ENCODE data around the gene SACM1L. TPM values are rescaled to one million over a fixed set of nuclear protein-coding genes. Genes with fewer than 3 reads are reported as not detected.
A peak's percentile ranks its signal among the peaks of the same experiment; 100 is the strongest.

The SACM1L gene
- total RNA-seq, 1 experiment from 2014 or later = 61.8 TPM

DNA sequence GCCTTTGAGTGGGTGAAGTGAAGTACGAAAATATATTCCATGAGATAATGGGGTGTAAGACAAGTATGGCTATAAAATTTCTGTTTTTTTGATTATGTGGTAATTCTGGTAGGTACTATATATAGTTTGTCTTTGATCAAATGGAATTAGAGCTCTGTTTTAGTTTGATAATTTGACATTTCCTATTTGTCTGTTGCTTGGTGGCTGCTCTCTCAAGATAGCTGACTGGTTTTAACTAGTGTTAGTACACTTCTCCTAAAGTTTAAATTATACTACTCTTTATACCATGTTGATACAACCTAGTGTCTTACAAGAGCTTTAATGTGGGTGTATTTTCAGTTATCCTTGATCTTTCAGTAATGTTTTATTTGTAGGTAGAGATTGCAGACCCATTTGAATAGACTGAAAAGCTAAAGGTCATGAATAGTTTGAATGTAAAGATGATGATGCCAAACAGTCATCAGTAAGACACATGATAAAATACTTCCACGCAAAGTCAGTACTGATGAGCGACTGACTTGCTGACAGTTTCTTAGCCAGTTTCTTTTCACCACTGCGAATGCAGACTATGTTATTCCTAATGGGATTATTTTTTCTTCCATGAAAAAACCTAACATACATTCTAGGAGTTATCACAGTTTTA, 15.2 kb downstream of the SACM1L start:
- H3K4me3 ChIP-seq (ENCODE audit: low read length) = no peak overlapping the region
- H3K4me1 ChIP-seq (ENCODE audit: low read length) = peaks cover 32% of the 10 kb centered on the region
- peaks cover 82% of the 10 kb centered on the region for H3K79me2 ChIP-seq (ENCODE audit: low read length)
- DNase-seq = no peak
- H3K27ac ChIP-seq (ENCODE audit: low read length) = 0 out of 2 replicates have a peak overlapping the region, but pooled peaks have one; percentile 4
- H3K9me3 ChIP-seq (ENCODE audit: low read length) = no peaks in the 10 kb centered on the region
- no peak overlapping the region for H2AFZ ChIP-seq (ENCODE audit: low read length)
- H3K36me3 ChIP-seq (ENCODE audit: insufficient read depth, low read length) = peaks cover 48% of the 10 kb centered on the region
- H3K9me2 ChIP-seq (replicated peaks; ENCODE audit: insufficient read depth, low read length) = no peaks in the 10 kb centered on the region
- no peak overlapping the region for H3K9ac ChIP-seq (ENCODE audit: low read length)
- no peaks in the 10 kb centered on the region for H3K27me3 ChIP-seq (ENCODE audit: low read length)
- no peak overlapping the region for H3K4me2 ChIP-seq (ENCODE audit: low read depth, low read length, poor library complexity, severe bottlenecking)
- H4K20me1 ChIP-seq (ENCODE audit: insufficient read depth, low read depth, low read length) = no peaks in the 10 kb centered on the region

DNA sequence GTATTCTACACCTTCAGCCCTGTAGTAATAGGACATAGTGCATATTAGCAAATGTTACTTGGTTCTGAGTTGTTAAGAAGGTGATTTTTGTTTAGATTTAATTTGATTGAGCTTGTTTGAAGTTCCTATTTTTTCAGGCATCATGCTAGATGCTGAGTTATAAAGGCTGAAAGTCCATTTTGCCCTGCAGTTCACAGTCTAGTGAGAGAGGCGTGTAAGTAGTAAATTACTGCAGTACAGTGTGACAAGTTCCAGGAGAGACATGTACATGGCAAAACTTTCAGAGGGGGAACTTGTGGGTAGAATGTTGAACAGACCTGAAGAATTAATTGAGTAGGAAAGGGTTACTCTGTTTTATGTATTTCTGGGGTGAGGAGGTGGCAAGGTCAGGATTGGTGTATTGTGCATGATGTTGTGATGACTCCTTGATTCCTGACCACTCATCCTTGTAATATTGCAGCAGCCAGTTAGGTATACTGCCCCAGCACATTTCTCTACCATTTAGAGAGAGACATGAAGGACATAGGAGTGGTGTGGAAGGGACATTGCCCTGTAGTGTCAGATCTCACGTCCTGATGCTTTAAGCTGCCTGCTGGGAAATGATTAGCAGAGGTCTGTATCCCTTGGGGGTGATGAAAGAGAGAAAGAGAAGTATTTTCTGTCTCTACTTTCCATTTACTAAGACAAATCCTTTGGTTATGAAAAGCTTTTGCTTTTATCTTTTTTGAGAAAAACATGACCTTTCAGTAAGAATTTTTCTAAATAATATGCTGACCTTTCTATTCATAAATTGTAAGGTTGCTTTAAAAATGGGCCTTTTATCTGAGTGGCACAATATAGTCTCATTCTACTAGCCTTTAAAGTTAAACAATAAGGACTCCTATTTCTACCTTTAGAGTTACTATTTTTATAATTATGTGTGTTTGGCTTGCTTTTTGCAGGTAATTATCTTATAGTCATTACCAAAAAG, 16.9 kb downstream of the SACM1L start:
- peaks cover 48% of the 10 kb centered on the region for H3K36me3 ChIP-seq (ENCODE audit: insufficient read depth, low read length)

DNA sequence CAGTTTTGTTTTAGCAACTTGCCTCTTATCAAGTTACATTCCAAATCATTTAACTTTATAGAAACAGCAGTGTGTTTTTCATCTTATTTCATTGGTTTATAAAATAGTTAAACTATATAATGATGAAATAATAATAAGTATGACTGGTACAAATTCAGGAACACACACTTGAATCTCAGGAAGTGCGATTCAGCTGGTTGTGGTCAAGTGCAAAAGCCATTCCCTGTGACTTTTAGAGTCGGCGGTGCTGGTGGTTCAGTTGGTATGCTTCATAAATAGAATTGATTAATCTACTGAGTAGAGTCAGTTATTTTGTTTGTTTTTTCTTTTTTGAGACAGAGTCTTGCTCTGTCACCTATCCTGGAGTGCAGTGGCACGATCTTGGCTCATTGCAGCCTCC, 22.7 kb downstream of the SACM1L start:
- DNase-seq = no peak
- Histone ChIP-seq H3K9ac (ENCODE audit: low read length) (no peak overlapping the region), H3K4me1 (ENCODE audit: low read length) (no peaks in the 10 kb centered on the region), H3K9me2 (replicated peaks; ENCODE audit: insufficient read depth, low read length) (no peaks in the 10 kb centered on the region), H3K9me3 (ENCODE audit: low read length) (no peaks in the 10 kb centered on the region), H3K36me3 (ENCODE audit: insufficient read depth, low read length) (peaks cover 62% of the 10 kb centered on the region), H3K27me3 (ENCODE audit: low read length) (no peaks in the 10 kb centered on the region), H3K4me2 (ENCODE audit: low read depth, low read length, poor library complexity, severe bottlenecking) (no peak overlapping the region), H2AFZ (ENCODE audit: low read length) (no peak overlapping the region), H3K27ac (ENCODE audit: low read length) (no peak overlapping the region), H4K20me1 (ENCODE audit: insufficient read depth, low read depth, low read length) (no peaks in the 10 kb centered on the region), H3K79me2 (ENCODE audit: low read length) (peaks cover 37% of the 10 kb centered on the region), H3K4me3 (ENCODE audit: low read length) (no peak overlapping the region)

More for the DNA sequence above, 16.9 kb downstream of the SACM1L start:
- H3K9ac ChIP-seq (ENCODE audit: low read length) = 0 out of 2 replicates have a peak overlapping the region, but pooled peaks have one; percentile 10
- H3K4me3 ChIP-seq (ENCODE audit: low read length) = no peak overlapping the region
- no peak overlapping the region for H2AFZ ChIP-seq (ENCODE audit: low read length)
- H3K79me2 ChIP-seq (ENCODE audit: low read length) = peaks cover 73% of the 10 kb centered on the region
- H3K4me2 ChIP-seq (ENCODE audit: low read depth, low read length, poor library complexity, severe bottlenecking) = peak overlapping the region; percentile 9
- H3K4me1 ChIP-seq (ENCODE audit: low read length) = peaks cover 32% of the 10 kb centered on the region
- peak; percentile 43 for DNase-seq
- no peaks in the 10 kb centered on the region for H3K27me3 ChIP-seq (ENCODE audit: low read length)
- peak overlapping the region; percentile 26 for H3K27ac ChIP-seq (ENCODE audit: low read length)
- H4K20me1 ChIP-seq (ENCODE audit: insufficient read depth, low read depth, low read length) = no peaks in the 10 kb centered on the region
- H3K9me3 ChIP-seq (ENCODE audit: low read length) = no peaks in the 10 kb centered on the region
- no peaks in the 10 kb centered on the region for H3K9me2 ChIP-seq (replicated peaks; ENCODE audit: insufficient read depth, low read length)

DNA sequence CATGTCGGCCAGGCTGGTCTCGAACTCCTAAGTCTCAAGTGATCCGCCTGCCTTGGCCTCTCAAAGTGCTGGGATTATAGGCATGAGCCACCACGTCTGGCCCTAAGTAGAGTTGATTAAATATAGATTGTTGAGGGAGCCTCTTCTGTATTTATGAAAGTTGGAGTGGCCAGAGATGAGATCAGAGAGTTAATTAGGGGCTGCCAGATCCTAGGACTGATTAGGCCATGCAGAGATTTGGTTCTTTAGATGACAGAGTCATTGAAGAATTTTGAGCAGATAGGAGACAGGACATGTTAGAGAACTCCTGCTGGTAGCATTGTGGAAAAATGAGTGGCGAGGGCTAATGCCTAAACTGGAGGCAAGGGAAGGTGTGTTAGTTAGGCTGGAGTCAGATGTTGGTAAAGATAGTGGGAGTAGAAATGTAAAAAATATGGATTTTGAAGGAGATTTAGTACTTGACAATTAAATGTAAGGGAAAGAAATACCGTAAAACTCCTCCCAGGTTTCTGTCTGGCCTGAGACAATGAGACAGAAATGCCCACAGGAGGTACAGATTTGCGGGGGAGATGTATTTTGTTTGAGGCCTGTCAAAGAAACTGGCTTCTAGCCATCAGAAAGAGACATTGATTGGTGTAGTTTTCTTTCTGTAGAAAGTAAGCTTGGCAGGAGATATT, 23.4 kb downstream of the SACM1L start:
- Histone ChIP-seq H3K4me1 (ENCODE audit: low read length) (no peaks in the 10 kb centered on the region), H3K27ac (ENCODE audit: low read length) (no peak overlapping the region), H2AFZ (ENCODE audit: low read length) (no peak overlapping the region), H3K79me2 (ENCODE audit: low read length) (peaks cover 36% of the 10 kb centered on the region), H3K4me2 (ENCODE audit: low read depth, low read length, poor library complexity, severe bottlenecking) (no peak overlapping the region), H3K36me3 (ENCODE audit: insufficient read depth, low read length) (peaks cover 60% of the 10 kb centered on the region; the same call in 1 of the 2 replicates), H3K9me2 (replicated peaks; ENCODE audit: insufficient read depth, low read length) (no peaks in the 10 kb centered on the region), H3K27me3 (ENCODE audit: low read length) (no peaks in the 10 kb centered on the region), H4K20me1 (ENCODE audit: insufficient read depth, low read depth, low read length) (no peaks in the 10 kb centered on the region), H3K9me3 (ENCODE audit: low read length) (no peaks in the 10 kb centered on the region), H3K9ac (ENCODE audit: low read length) (no peak overlapping the region), H3K4me3 (ENCODE audit: low read length) (no peak overlapping the region)
- DNase-seq = no peak

DNA sequence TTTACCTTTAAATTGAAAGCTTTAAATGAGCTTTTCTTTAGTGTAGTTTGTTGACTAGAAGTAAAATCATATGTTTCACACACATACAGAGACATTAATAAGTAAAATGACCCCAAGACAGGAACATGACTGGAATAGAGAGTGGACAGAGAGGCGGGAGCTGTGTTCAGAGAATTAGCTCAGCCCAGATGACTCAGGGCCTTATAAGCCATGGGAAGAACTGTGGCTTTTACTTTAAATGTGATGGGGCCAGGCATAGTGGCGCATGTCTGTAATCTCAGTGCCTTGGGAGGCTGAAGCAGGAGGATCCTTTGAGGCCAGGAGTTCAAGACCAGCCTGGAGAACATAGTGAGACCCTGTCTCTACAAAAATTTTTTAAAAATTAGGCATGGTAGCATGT, 26.7 kb downstream of the SACM1L start:
- H3K4me3 ChIP-seq (ENCODE audit: low read length) = no peak overlapping the region
- no peak for DNase-seq
- no peaks in the 10 kb centered on the region for H4K20me1 ChIP-seq (ENCODE audit: insufficient read depth, low read depth, low read length)
- H3K9me3 ChIP-seq (ENCODE audit: low read length) = no peaks in the 10 kb centered on the region
- no peak overlapping the region for H3K4me2 ChIP-seq (ENCODE audit: low read depth, low read length, poor library complexity, severe bottlenecking)
- no peak overlapping the region for H2AFZ ChIP-seq (ENCODE audit: low read length)
- H3K27ac ChIP-seq (ENCODE audit: low read length) = no peak overlapping the region
- H3K9me2 ChIP-seq (replicated peaks; ENCODE audit: insufficient read depth, low read length) = no peaks in the 10 kb centered on the region
- no peaks in the 10 kb centered on the region for H3K27me3 ChIP-seq (ENCODE audit: low read length)
- H3K4me1 ChIP-seq (ENCODE audit: low read length) = no peaks in the 10 kb centered on the region
- H3K79me2 ChIP-seq (ENCODE audit: low read length) = peaks cover 26% of the 10 kb centered on the region
- H3K9ac ChIP-seq (ENCODE audit: low read length) = no peak overlapping the region
- H3K36me3 ChIP-seq (ENCODE audit: insufficient read depth, low read length) = peaks cover 57% of the 10 kb centered on the region; the same call in 1 of the 2 replicates

DNA sequence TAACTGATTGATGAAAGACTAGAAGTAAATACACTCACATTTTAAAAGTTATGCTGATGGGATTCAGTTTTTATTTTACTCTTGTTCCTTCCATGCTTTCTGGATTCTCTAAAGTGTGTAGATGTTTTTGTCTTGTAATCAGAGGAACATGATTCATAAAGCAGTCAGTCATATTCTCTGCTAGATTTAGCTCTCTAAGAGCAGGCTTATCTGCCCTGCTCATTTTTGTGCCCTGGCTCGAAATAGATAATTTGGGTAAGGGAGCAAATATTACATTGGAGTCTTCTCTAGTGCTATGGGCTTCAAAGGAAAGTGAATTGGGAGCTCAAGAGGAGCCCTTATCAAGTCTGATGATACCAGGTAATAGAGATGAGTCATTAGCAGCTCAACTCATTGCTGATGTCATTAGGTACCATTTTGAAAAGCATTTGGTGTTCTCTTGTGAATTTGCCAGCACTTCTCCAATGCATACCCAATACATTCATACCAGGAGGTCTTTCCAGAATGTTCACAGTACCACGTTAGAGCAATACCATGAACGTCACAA, 27.7 kb downstream of the SACM1L start:
- H3K4me3 ChIP-seq (ENCODE audit: low read length) = no peak overlapping the region
- no peak overlapping the region for H3K9ac ChIP-seq (ENCODE audit: low read length)
- no peak overlapping the region for H3K4me2 ChIP-seq (ENCODE audit: low read depth, low read length, poor library complexity, severe bottlenecking)
- no peak overlapping the region for H2AFZ ChIP-seq (ENCODE audit: low read length)
- peaks cover 57% of the 10 kb centered on the region; the same call in 1 of the 2 replicates for H3K36me3 ChIP-seq (ENCODE audit: insufficient read depth, low read length)
- H3K79me2 ChIP-seq (ENCODE audit: low read length) = peaks cover 21% of the 10 kb centered on the region
- no peaks in the 10 kb centered on the region for H3K9me2 ChIP-seq (replicated peaks; ENCODE audit: insufficient read depth, low read length)
- no peaks in the 10 kb centered on the region for H4K20me1 ChIP-seq (ENCODE audit: insufficient read depth, low read depth, low read length)
- H3K9me3 ChIP-seq (ENCODE audit: low read length) = no peaks in the 10 kb centered on the region
- no peaks in the 10 kb centered on the region for H3K4me1 ChIP-seq (ENCODE audit: low read length)
- no peak overlapping the region for H3K27ac ChIP-seq (ENCODE audit: low read length)
- H3K27me3 ChIP-seq (ENCODE audit: low read length) = no peaks in the 10 kb centered on the region
- DNase-seq = no peak

DNA sequence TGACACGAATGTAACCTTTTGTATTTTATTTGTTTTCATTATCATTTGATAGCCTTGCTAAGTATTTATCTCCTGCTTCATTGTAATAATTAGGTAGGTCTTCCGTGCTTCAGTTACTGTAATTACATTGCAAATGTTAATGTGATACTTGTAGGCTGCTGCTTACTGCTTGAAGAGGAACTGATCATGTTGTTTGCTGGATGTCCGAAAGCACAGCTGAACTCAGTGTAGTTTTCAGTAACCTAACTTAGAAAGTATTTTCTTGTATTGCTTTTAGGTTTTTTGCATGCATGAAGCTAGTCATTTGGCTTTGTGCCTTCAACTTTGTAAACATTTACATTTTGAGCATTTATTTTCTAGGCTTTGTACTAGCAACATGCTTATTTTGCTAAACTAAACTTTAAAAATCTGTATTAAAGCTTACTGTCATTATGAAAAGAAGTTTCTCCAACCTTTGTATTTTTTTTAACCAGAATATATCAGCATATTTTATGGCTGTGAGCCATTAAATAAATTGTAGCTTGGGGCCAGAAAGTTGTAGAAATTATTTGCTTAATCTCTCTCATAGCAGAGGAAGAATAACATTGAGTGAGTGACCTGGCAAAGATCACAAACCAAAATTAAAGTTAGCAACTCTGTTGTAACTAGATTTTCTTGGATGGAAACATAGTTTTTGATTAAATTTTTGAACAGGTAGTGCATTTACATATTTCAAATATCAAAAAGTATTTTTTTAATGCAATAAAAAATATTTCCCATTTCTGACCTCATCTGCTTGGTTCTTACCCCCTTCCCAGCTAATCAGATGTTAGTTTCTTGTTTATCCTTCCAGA, 30.7 kb downstream of the SACM1L start:
- Histone ChIP-seq H3K27ac (ENCODE audit: low read length) (no peak overlapping the region), H4K20me1 (ENCODE audit: insufficient read depth, low read depth, low read length) (no peaks in the 10 kb centered on the region), H3K4me1 (ENCODE audit: low read length) (no peaks in the 10 kb centered on the region), H3K36me3 (ENCODE audit: insufficient read depth, low read length) (peaks cover 59% of the 10 kb centered on the region), H3K27me3 (ENCODE audit: low read length) (no peaks in the 10 kb centered on the region), H3K9me3 (ENCODE audit: low read length) (no peaks in the 10 kb centered on the region), H3K9me2 (replicated peaks; ENCODE audit: insufficient read depth, low read length) (no peaks in the 10 kb centered on the region), H2AFZ (ENCODE audit: low read length) (no peak overlapping the region), H3K4me3 (ENCODE audit: low read length) (no peak overlapping the region), H3K9ac (ENCODE audit: low read length) (no peak overlapping the region), H3K79me2 (ENCODE audit: low read length) (peaks cover 31% of the 10 kb centered on the region), H3K4me2 (ENCODE audit: low read depth, low read length, poor library complexity, severe bottlenecking) (no peak overlapping the region)
- DNase-seq = no peak
